Endothelial cell of umbilical vein (primary cell): ENCODE results near the gene KIF1B.

ENCODE experiments used
- FOS ChIP-seq: IDR thresholded peaks from 2 replicates; pipeline ENCODE4 v1.6.1; 2011; ENCODE audit warnings: mild to moderate bottlenecking, low read length, moderate library complexity, borderline replicate concordance; ENCODE audit not compliant: insufficient read depth
- POLR2AphosphoS5 ChIP-seq: IDR thresholded peaks from 2 replicates; pipeline ENCODE4 v1.6.1; 2012; ENCODE audit warnings: low read depth, mild to moderate bottlenecking, control low read depth, low read length, moderate library complexity; ENCODE audit not compliant: insufficient read depth
- TF ChIP-seq, protein P1 (sequence below), 2 donors: IDR thresholded peaks; 1 replicate in 1 of 2; 2 replicates in 1 of 2; pipeline ENCODE4 v1.5.1; 2011; ENCODE audit warnings: low read length in 2 of 2, mild to moderate bottlenecking in 2 of 2, moderate library complexity in 2 of 2, control low read depth in 1 of 2, inconsistent platforms in 1 of 2, low read depth in 1 of 2; ENCODE audit not compliant: insufficient read depth in 1 of 2; ENCODE audit errors: extremely low read depth in 1 of 2
- TF ChIP-seq, protein P2 (sequence below): IDR thresholded peaks from 2 replicates; pipeline ENCODE4 v1.6.1; 2011; ENCODE audit not compliant: insufficient read depth, insufficient read length

DNA sequence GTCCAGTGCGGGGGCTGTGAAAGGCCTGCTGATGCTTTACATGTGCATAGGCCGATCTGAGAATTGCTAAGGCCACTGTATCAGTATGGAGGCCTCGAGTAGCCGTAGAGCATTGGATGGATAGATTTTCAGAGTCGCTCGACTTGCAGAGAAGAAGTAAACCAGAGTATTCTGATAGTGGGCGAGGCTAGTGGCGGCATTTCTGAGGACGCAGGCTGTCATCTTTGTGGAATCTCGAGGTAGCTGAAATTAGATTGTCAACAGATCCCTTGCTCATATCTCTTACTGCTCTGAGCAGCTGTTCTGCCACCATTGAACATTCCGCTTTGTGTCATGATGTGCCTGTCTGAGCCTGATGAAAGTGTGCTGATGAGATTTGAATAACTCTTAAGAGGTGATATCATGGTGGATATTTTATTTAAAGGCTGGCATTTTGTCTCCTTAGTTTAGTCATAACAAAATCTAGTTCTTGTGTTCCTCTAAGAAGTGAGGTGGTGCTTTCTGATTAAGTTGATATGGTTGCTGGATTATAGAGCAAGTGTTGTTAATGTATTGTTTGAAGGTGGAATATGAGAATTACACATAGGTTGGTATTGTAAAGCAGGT is 1.5 kb downstream of the KIF1B start:
- TF ChIP-seq FOS (no peak), POLR2AphosphoS5 (no peak)
- TF ChIP-seq, protein P1, sequence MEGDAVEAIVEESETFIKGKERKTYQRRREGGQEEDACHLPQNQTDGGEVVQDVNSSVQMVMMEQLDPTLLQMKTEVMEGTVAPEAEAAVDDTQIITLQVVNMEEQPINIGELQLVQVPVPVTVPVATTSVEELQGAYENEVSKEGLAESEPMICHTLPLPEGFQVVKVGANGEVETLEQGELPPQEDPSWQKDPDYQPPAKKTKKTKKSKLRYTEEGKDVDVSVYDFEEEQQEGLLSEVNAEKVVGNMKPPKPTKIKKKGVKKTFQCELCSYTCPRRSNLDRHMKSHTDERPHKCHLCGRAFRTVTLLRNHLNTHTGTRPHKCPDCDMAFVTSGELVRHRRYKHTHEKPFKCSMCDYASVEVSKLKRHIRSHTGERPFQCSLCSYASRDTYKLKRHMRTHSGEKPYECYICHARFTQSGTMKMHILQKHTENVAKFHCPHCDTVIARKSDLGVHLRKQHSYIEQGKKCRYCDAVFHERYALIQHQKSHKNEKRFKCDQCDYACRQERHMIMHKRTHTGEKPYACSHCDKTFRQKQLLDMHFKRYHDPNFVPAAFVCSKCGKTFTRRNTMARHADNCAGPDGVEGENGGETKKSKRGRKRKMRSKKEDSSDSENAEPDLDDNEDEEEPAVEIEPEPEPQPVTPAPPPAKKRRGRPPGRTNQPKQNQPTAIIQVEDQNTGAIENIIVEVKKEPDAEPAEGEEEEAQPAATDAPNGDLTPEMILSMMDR (IDR thresholded peaks at IDR 0.05; ENCODE audit: extremely low read depth in 1 of 2, insufficient read depth in 1 of 2, low read depth in 1 of 2, low read length in 2 of 2) = no peak
- TF ChIP-seq, protein P2, sequence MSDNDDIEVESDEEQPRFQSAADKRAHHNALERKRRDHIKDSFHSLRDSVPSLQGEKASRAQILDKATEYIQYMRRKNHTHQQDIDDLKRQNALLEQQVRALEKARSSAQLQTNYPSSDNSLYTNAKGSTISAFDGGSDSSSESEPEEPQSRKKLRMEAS = no peak
